GM19240 (cell line): ENCODE data around the gene CHSY1.

ENCODE experiments used
- DNase-seq: peaks from one replicate; pipeline ENCODE4 v3.0.0; 2011; ENCODE audit warnings: low spot score; ENCODE audit not compliant: insufficient read length

Gene CHSY1

GRCh38 chr15:101269479-101270223, 17.8 kb upstream of the CHSY1 start:
- DNase-seq: no peak

GRCh38 chr15:101267320-101268104, 15.7 kb upstream of the CHSY1 start:
- no peak for DNase-seq

- DNase-seq: no peak
Measured at GRCh38 chr15:101266787-101267186, 14.9 kb upstream of the CHSY1 start.

- no peak for DNase-seq
Measured at GRCh38 chr15:101266034-101266433, 14.2 kb upstream of the CHSY1 start.

- no peak for DNase-seq
Measured at GRCh38 chr15:101264911-101265641, 13.2 kb upstream of the CHSY1 start.

- DNase-seq: no peak
Measured at GRCh38 chr15:101264011-101264410, 12.2 kb upstream of the CHSY1 start.

GRCh38 chr15:101262551-101262950, 10.7 kb upstream of the CHSY1 start:
- no peak for DNase-seq

GRCh38 chr15:101258238-101259144, 6.6 kb upstream of the CHSY1 start:
- no peak for DNase-seq

GRCh38 chr15:101256757-101257156, 4.9 kb upstream of the CHSY1 start:
- DNase-seq: no peak

GRCh38 chr15:101255615-101256241, 3.9 kb upstream of the CHSY1 start:
- no peak for DNase-seq

GRCh38 chr15:101255051-101255395, 3.2 kb upstream of the CHSY1 start:
- DNase-seq: no peak

GRCh38 chr15:101254157-101255050, 2.6 kb upstream of the CHSY1 start:
- no peak for DNase-seq

- no peak for DNase-seq
Measured at GRCh38 chr15:101252836-101253235, 988 bp upstream of the CHSY1 start.

GRCh38 chr15:101250873-101251829, 697 bp downstream of the CHSY1 start:
- no peak for DNase-seq

- DNase-seq: no peak
Measured at GRCh38 chr15:101250341-101250831, 1.5 kb downstream of the CHSY1 start.

- no peak for DNase-seq
Measured at GRCh38 chr15:101248274-101248673, 3.6 kb downstream of the CHSY1 start.

- no peak for DNase-seq
Measured at GRCh38 chr15:101246824-101247745, 4.8 kb downstream of the CHSY1 start.
